Stimulated activated naive CD8-positive, alpha-beta T cell treated with anti-CD3 and anti-CD28 coated beads, Interleukin-15, amount 100 ng/mL, for 72 hours (primary cell): Measurements from ENCODE around the gene SLC39A7.

Experiments used
- ATAC-seq: fragments of 150-1000 bp; cut with Tn5 transposase; 2 replicates; pipeline ENCODE4 v1.10.0; 2021; ENCODE audit warnings: mild to moderate bottlenecking, moderate library complexity
- DNase-seq, 2 donors: peaks; one replicate each; pipeline ENCODE4 v3.0.0; 2021 to 2022
- H3K27ac Mint-ChIP-seq, 2 donors: one replicate each; pipeline ENCODE4 v1.8.0; 2022; ENCODE audit warnings: mild to moderate bottlenecking in 2 of 2, mixed read lengths in 2 of 2, moderate library complexity in 2 of 2
- H3K27me3 Mint-ChIP-seq: one replicate; pipeline ENCODE4 v1.8.0; 2022; ENCODE audit warnings: mixed read lengths
- H3K4me1 Mint-ChIP-seq: one replicate; pipeline ENCODE4 v1.8.0; 2022; ENCODE audit warnings: mild to moderate bottlenecking, mixed read lengths
- H3K4me3 Mint-ChIP-seq, 2 donors: one replicate each; pipeline ENCODE4 v1.8.0; 2022; ENCODE audit warnings: mild to moderate bottlenecking in 2 of 2, mixed read lengths in 2 of 2, moderate library complexity in 1 of 2
- H3K9me3 Mint-ChIP-seq, 2 donors: one replicate each; pipeline ENCODE4 v1.8.0; 2022; ENCODE audit warnings: mixed read lengths in 2 of 2

Gene SLC39A7

DNA sequence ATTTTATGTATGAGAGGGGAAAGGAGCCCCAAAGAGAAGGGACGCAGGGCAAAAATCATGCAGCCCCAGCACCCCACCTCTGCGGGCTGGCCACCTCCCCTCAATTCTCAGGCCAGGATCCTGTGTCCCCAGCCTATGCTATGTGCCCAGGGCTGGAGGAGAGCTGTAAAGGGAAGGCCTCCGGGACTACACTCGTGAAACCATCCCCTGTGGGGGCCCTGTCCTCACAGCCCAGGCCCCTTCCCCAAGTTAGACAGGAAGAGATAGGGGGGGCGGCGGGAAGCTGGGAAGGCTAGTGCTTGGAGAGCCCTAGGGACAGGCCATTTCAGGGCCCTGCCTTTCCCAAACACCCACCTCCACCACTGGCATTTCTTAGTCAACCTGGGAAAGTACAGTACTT lies 7.0 kb upstream of the SLC39A7 start:
- H3K27me3 Mint-ChIP-seq = peaks cover 18% of the 10 kb centered on the region
- no peak for ATAC-seq
- H3K4me1 Mint-ChIP-seq = peaks cover 51% of the 10 kb centered on the region
- peak overlapping the region; percentile 45 to 60 for H3K4me3 Mint-ChIP-seq
- H3K27ac Mint-ChIP-seq = peak overlapping the region in 1 of 2 donors; percentile 24
- H3K9me3 Mint-ChIP-seq = no peaks in the 10 kb centered on the region
- DNase-seq = no peak

DNA sequence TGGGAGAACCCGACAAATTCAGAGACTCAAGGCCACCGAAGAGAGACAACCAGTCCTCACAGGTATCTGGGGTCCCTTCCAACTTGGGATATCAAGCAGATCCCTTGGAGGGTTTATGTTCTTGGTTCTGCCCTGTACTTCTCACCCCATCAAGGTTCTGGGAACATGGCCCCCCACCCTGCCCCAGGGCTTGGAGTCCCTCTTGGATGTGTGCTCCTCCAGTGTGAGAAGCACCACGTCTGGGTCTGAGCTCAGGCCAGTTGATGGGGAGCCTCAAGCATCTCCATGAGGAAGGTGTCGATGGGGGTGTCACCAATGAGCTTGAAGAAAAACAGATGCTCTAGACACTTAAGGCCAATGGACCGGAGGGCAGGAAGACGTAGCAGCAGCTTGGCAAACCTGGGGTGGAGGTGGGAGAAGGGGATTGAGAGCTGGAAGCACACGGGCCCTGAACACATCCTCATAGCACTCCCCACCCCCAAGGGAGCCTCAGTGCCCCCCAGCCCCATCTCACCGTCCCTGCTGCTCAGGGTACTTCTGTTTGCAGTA lies 6.2 kb upstream of the SLC39A7 start:
- H3K27ac Mint-ChIP-seq = no peak overlapping the region
- H3K9me3 Mint-ChIP-seq = no peaks in the 10 kb centered on the region
- no peak overlapping the region for H3K4me3 Mint-ChIP-seq
- DNase-seq (no peak), ATAC-seq (no peak)
- H3K4me1 Mint-ChIP-seq = peaks cover 60% of the 10 kb centered on the region
- H3K27me3 Mint-ChIP-seq = peaks cover 18% of the 10 kb centered on the region

- Mint-ChIP-seq H3K27ac (no peak overlapping the region), H3K4me3 (no peak overlapping the region), H3K4me1 (peaks cover 60% of the 10 kb centered on the region), H3K9me3 (no peaks in the 10 kb centered on the region), H3K27me3 (peaks cover 17% of the 10 kb centered on the region)
- ATAC-seq = no peak
- no peak for DNase-seq
Measured at GRCh38 chr6:33195304-33196165, 5.1 kb upstream of the SLC39A7 start.

- Mint-ChIP-seq H3K9me3 (no peaks in the 10 kb centered on the region), H3K4me3 (peak overlapping the region in 1 of 2 donors; percentile 19), H3K27ac (no peak overlapping the region), H3K4me1 (peaks cover 70% of the 10 kb centered on the region), H3K27me3 (no peaks in the 10 kb centered on the region)
- peak; percentile 50 to 52 for DNase-seq
- peak; percentile 60 for ATAC-seq
Measured at GRCh38 chr6:33197431-33198048, 3.1 kb upstream of the SLC39A7 start.

- peak overlapping the region; percentile 98 for H3K4me3 Mint-ChIP-seq
- no peaks in the 10 kb centered on the region for H3K9me3 Mint-ChIP-seq
- DNase-seq = no peak
- peaks cover 70% of the 10 kb centered on the region for H3K4me1 Mint-ChIP-seq
- H3K27me3 Mint-ChIP-seq = no peaks in the 10 kb centered on the region
- peak overlapping the region; percentile 80 to 85 for H3K27ac Mint-ChIP-seq
- no peak for ATAC-seq
Measured at GRCh38 chr6:33198159-33198852, 2.4 kb upstream of the SLC39A7 start.

DNA sequence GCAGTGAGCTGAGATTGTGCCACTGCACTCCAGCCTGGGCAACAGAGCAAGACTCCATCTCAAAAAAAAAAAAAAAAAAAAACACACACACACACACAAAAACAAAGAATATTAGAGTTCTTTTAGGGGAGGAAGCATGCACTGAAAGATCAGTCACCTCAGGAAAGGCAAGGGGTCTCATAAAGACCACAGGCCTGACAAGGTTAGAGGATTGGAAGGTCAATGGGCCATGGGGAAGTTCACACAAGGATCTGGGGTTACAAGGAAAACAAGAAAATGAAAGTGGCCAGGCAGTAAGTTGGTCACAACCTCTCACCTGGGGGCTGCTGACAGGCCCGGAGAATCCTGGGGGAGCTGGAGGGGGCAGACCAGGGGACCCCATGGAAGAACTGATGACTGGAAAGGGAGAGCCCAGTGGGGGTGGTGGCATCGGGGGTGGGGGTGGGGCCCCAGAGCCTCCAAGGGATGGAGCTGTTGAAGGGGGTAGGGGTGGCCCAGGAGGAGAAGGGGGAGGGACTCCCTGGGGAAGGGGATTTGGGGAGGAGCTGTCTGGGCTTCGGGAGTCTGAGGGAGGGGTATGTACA lies 1.7 kb upstream of the SLC39A7 start:
- peak overlapping the region; percentile 85 to 93 for H3K27ac Mint-ChIP-seq
- no peak for DNase-seq
- no peaks in the 10 kb centered on the region for H3K9me3 Mint-ChIP-seq
- H3K27me3 Mint-ChIP-seq = no peaks in the 10 kb centered on the region
- ATAC-seq = no peak
- peaks cover 70% of the 10 kb centered on the region for H3K4me1 Mint-ChIP-seq
- peak overlapping the region; percentile 98 for H3K4me3 Mint-ChIP-seq

GRCh38 chr6:33199687-33200218 lies 914 bp upstream of the SLC39A7 start:
- peaks cover 72% of the 10 kb centered on the region for H3K4me1 Mint-ChIP-seq
- DNase-seq (peak in 1 of 2 donors; percentile 77), ATAC-seq (peak; percentile 60)
- peak overlapping the region; percentile 98 for H3K4me3 Mint-ChIP-seq
- no peaks in the 10 kb centered on the region for H3K9me3 Mint-ChIP-seq
- H3K27ac Mint-ChIP-seq = peak overlapping the region; percentile 93
- H3K27me3 Mint-ChIP-seq = no peaks in the 10 kb centered on the region

DNA sequence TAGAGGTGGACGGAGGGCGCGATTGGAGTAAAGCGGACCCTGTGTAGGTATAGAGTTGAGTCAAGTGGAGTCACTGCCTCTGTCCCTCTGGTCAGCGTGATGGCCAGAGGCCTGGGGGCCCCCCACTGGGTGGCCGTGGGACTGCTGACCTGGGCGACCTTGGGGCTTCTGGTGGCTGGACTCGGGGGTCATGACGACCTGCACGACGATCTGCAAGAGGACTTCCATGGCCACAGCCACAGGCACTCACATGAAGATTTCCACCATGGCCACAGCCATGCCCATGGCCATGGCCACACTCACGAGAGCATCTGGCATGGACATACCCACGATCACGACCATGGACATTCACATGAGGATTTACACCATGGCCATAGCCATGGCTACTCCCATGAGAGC lies 479 bp downstream of the SLC39A7 start:
- ATAC-seq (no peak), DNase-seq (no peak)
- Mint-ChIP-seq H3K27ac (peak overlapping the region; percentile 99 to 100), H3K4me3 (peak overlapping the region; percentile 98), H3K4me1 (peaks cover 85% of the 10 kb centered on the region), H3K27me3 (no peaks in the 10 kb centered on the region), H3K9me3 (no peaks in the 10 kb centered on the region)

DNA sequence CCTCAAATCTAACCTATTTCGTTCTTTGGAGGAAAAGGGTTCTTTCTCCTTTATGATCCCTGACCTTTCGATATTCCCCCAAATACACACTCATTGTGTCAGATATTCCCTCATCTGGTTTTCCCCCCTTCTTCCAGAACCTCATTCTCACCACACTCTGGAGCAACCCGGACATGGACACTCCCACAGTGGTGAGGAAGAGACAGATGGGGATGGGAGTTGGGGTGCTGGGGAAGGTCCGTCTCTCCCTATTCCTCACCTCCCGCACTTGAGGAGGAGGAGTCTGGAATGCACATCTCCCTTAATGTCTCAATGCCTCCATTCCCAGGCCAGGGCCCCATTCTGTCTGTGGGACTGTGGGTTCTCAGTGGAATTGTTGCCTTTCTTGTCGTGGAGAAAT lies 1.3 kb downstream of the SLC39A7 start:
- no peaks in the 10 kb centered on the region for H3K27me3 Mint-ChIP-seq
- peak overlapping the region in 1 of 2 donors; percentile 49 for H3K27ac Mint-ChIP-seq
- no peaks in the 10 kb centered on the region for H3K9me3 Mint-ChIP-seq
- DNase-seq (no peak), ATAC-seq (no peak)
- H3K4me3 Mint-ChIP-seq = peak overlapping the region; percentile 98
- peaks cover 86% of the 10 kb centered on the region for H3K4me1 Mint-ChIP-seq

DNA sequence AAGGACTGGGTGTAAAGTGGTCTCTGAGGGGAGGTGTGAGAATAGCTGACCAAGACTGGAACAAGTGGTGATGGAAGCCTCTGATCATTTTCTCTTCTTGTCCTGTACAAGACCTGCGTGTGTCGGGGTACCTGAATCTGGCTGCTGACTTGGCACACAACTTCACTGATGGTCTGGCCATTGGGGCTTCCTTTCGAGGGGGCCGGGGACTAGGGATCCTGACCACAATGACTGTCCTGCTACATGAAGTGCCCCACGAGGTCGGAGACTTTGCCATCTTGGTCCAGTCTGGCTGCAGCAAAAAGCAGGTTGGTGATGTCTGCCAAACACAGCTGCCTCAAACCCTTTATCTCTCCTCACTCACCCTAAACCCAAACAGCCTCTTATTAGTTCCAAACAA lies 2.1 kb downstream of the SLC39A7 start:
- no peak overlapping the region for H3K27ac Mint-ChIP-seq
- H3K9me3 Mint-ChIP-seq = no peaks in the 10 kb centered on the region
- peak overlapping the region; percentile 98 for H3K4me3 Mint-ChIP-seq
- H3K27me3 Mint-ChIP-seq = no peaks in the 10 kb centered on the region
- DNase-seq = no peak
- ATAC-seq = no peak
- peaks cover 86% of the 10 kb centered on the region for H3K4me1 Mint-ChIP-seq

GRCh38 chr6:33203443-33204164 lies 2.9 kb downstream of the SLC39A7 start:
- Mint-ChIP-seq H3K27ac (peak overlapping the region; percentile 73 to 95), H3K27me3 (no peaks in the 10 kb centered on the region), H3K4me1 (peaks cover 80% of the 10 kb centered on the region), H3K9me3 (no peaks in the 10 kb centered on the region), H3K4me3 (peak overlapping the region; percentile 90 to 98)
- DNase-seq = no peak
- no peak for ATAC-seq

DNA sequence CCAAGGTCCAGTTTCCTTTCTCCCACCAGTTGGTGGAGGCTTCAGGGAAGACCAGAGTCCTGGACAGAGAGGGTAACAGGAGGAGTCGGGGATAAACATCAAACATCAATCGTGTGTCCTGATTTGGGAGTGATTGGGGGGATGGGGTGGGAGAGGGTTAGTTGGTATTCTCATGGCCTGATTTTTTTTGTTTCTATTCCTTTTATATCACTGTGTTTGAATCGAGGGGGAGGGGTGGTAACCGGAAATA lies 3.4 kb downstream of the SLC39A7 start:
- Mint-ChIP-seq H3K27me3 (no peaks in the 10 kb centered on the region), H3K9me3 (no peaks in the 10 kb centered on the region), H3K4me3 (peak overlapping the region; percentile 87 to 90), H3K27ac (peak overlapping the region; percentile 24 to 95), H3K4me1 (peaks cover 80% of the 10 kb centered on the region)
- DNase-seq (no peak), ATAC-seq (no peak)

DNA sequence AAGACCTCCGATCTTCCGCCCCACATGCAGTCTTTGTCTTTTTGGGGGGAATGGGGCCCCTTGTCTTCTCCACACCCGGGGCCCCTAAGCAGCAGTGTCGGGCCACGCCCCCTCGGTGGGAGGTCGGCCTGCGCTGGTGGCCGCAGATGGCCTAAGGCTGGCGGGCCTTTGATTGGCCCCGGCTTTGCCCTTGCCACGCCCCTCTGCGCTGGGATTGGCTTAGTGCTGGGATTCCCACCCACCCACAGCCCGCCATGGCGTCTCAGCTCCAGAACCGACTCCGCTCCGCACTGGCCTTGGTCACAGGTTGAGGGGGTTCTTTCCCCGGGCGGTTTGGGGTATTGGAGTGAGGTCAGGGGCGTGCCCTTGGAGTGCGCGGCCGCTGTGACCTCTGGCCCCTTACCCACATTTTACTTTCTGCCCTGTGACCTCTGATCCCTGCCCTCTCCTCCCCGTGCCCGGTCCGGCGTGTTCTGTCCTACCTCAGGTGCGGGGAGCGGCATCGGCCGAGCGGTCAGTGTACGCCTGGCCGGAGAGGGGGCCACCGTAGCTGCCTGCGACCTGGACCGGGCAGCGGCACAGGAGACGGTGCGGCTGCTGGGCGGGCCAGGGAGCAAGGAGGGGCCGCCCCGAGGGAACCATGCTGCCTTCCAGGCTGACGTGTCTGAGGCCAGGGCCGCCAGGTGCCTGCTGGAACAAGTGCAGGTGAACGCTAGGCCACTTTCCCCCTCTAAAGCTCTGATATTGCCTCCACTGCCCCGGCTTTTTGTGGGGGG lies 3.9 kb downstream of the SLC39A7 start, which contains the start of gene HSD17B8:
Gene HSD17B8, plus strand, starts transcription at position 241 of the 776 bp plus-strand sequence. Its CDS starts 14 bp downstream, at position 255.
- Mint-ChIP-seq H3K4me1 (peaks cover 81% of the 10 kb centered on the region), H3K27me3 (no peaks in the 10 kb centered on the region), H3K27ac (peak within 1 kb of the TSS; percentile 95), H3K9me3 (no peaks in the 10 kb centered on the region), H3K4me3 (peak within 1 kb of the TSS; percentile 87 to 90)
- ATAC-seq = peak; percentile 59
- DNase-seq = peak; percentile 86 to 90
